GM12865 (cell line): ENCODE data around the gene HMGA1.
A peak's percentile ranks its signal among the peaks of the same experiment; 100 is the strongest.
"Not testable (repeated sequence)": the region's sequence is repeated elsewhere in the genome, so short reads cannot be mapped to it uniquely, and the experiment has no call there.

Experiments used
- DNase-seq: peaks from one replicate; pipeline ENCODE4 v3.0.0; 2010; ENCODE audit warnings: low read depth
- H3K4me3 ChIP-seq: 2 replicates; pipeline ENCODE4 v1.5.1; 2011; ENCODE audit warnings: mild to moderate bottlenecking, low read depth, low read length, control low read depth
- TF ChIP-seq, protein P1 (sequence below): IDR thresholded peaks from 2 replicates; pipeline ENCODE4 v1.5.1; 2011; ENCODE audit warnings: low read length, control low read depth, low read depth, inconsistent platforms; ENCODE audit not compliant: insufficient read depth; ENCODE audit errors: missing control alignments

Gene HMGA1

DNA sequence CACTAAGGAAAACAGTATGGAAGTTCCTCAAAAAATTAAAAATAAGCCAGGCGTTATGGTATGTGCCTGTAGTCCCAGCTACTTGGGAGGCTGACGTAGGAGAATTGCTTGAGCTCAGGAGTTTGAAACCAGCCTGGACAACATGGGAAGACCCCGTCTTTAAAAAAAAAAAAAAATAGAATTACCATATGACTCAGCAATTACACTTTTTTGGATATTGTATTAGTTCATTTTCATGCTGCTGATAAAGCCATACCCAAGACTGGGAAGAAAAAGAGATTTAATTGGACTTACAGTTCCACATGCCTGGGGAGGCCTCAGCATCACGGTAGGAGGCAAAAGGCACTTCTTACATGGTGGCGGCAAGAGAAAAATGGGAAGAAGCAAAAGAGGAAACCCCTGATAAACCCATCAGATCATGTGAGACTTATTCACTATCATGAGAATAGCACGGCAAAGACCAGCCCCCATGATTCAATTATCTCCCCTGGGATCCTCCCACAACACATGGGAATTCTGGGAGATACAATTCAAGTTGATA lies 22.9 kb downstream of the HMGA1 start:
- DNase-seq: no peak
- TF ChIP-seq, protein P1, sequence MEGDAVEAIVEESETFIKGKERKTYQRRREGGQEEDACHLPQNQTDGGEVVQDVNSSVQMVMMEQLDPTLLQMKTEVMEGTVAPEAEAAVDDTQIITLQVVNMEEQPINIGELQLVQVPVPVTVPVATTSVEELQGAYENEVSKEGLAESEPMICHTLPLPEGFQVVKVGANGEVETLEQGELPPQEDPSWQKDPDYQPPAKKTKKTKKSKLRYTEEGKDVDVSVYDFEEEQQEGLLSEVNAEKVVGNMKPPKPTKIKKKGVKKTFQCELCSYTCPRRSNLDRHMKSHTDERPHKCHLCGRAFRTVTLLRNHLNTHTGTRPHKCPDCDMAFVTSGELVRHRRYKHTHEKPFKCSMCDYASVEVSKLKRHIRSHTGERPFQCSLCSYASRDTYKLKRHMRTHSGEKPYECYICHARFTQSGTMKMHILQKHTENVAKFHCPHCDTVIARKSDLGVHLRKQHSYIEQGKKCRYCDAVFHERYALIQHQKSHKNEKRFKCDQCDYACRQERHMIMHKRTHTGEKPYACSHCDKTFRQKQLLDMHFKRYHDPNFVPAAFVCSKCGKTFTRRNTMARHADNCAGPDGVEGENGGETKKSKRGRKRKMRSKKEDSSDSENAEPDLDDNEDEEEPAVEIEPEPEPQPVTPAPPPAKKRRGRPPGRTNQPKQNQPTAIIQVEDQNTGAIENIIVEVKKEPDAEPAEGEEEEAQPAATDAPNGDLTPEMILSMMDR: no peak
- no peak overlapping the region for H3K4me3 ChIP-seq

DNA sequence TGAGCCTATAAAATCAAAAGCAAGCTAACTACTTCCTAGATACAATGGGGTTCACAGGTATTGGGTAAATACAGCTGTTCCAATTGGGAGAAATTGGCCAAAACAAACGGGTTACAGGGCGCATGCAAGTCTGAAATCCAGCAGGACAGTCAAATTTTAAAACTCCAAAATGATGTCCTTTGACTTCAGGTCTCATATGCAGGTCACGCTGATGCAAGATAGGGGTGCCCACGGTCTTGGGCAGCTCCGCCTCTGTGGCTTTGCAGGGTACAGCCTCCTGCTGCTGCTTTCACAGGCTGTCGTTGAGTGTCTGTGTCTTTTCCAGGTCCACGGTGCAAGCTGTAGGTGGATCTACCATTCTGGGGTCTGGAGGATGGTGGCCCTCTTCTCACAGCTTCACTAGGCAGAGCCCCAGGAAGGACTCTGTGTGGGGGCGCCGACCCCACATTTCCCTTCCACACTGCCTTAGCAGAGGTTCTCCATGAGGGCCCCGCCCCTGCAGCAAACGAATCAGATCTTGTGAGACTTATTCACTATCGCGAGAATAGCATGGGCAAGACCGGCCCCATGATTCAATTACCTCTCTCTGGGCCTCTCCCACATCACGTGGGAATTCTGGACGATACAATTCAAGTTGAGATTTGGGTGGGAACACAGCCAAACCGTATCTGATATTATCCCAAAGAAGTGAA lies 24.0 kb downstream of the HMGA1 start:
- TF ChIP-seq, protein P1: no peak
- H3K4me3 ChIP-seq: no peak overlapping the region
- no peak for DNase-seq

DNA sequence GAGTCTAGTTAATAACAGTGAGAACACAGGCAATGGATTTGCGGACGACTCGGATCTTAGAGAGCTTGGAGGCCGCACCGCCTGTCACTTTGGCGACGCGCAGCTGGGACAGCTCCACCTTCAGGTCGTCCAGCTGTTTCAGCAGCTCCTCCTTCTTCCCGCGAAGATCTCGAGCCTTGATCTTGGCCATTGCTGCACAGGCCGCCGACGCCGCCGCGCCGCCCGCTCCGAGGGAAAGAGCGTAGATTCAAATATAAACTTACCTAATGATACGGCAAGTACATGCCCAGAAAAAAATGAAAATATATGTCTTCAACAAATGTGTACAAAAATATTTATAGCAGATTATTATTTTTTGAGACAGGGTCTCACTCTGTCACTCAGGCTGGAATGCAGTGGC lies 26.8 kb downstream of the HMGA1 start:
- not testable (repeated sequence) for H3K4me3 ChIP-seq, DNase-seq

- TF ChIP-seq, protein P1: no peak
- no peak overlapping the region for H3K4me3 ChIP-seq
- no peak for DNase-seq
These were observed 31.1 kb downstream of the HMGA1 start for GRCh38 chr6:34267746-34268145.

- H3K4me3 ChIP-seq, DNase-seq: not testable (repeated sequence)
These were observed 32.5 kb downstream of the HMGA1 start for GRCh38 chr6:34269132-34269531.

- not testable (repeated sequence) for DNase-seq, H3K4me3 ChIP-seq
These were observed 33.1 kb downstream of the HMGA1 start for GRCh38 chr6:34269658-34270341.

DNA sequence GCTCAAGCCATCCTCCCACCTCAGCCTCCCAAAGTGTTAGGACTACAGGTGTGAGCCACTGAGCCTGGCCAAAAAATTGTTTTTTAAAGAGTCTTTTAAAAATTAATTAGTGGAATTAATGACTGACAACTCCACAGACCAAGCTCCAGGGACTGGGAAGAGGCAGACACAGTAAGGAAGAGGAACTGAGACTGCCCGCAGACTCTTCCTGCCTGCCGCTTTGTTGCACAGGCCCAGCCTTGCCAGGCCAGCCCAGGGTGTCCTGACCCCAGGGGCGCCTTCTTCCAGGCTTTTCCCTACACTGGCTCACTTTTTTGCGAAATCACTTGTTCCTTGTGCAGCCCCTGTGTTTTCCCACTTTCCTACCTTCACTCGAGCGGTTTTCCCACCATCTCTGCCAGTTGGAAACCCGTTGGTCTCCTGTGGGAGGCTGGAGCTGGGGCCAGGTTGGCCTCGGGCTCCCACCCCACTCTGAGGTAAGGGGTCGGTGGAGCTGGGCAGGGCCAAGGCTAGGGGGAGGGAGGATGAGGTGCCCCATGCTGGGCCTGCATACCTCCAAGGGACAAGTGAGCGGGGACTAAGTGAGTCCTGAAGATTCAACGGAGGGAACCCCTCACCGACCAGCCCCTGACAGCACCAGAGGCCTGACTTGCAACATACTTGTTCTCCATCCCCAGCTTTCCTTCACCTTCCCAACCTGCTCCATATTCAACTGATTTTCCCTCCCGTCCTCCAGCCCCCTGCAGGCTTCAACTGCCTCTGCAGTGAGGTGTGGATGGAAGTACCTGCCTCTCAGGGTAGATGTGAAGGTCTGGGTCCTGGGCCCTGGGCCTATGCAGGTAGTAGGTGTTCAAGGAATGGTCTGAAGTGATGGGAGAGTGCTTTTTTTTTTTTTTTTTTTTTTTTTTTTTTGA lies 35.6 kb downstream of the HMGA1 start:
- DNase-seq: no peak
- no peak overlapping the region for H3K4me3 ChIP-seq
- TF ChIP-seq, protein P1: peak; percentile 5

GRCh38 chr6:34273242-34273805 lies 36.7 kb downstream of the HMGA1 start:
- no peak overlapping the region for H3K4me3 ChIP-seq
- TF ChIP-seq, protein P1: no peak
- DNase-seq: no peak
